ENCODE measurements around the gene PTPN14.

The PTPN14 gene

GRCh38 chr1:214417545-214418210 lies 133.7 kb downstream of the PTPN14 start:
- H3K79me2 ChIP-seq (ENCODE audit: low read length) = no peaks in the 10 kb centered on the region
- H3K4me2 ChIP-seq (ENCODE audit: low read length) = no peak overlapping the region
- no peaks in the 10 kb centered on the region for H4K20me1 ChIP-seq (ENCODE audit: insufficient read depth, low read length)
- H3K4me3 ChIP-seq (ENCODE audit: low read length) = no peak overlapping the region
- no peak overlapping the region; the same call in 1 of the 2 replicates for H2AFZ ChIP-seq (ENCODE audit: low read depth, low read length)
- H3K27me3 ChIP-seq (ENCODE audit: low read depth, low read length) = peaks cover 22% of the 10 kb centered on the region
- H3K27ac ChIP-seq (ENCODE audit: low read length) = no peak overlapping the region
- H3K9me3 ChIP-seq (ENCODE audit: insufficient read depth, low read length) = no peaks in the 10 kb centered on the region
- no peaks in the 10 kb centered on the region for H3K36me3 ChIP-seq (replicated peaks; ENCODE audit: low read depth, low read length)
- no peaks in the 10 kb centered on the region for H3K4me1 ChIP-seq (ENCODE audit: low read length)
- H3K9ac ChIP-seq (ENCODE audit: low read length) = no peak overlapping the region
- no peak for TF ChIP-seq EZH2phosphoT487 (IDR thresholded peaks at IDR 0.05; ENCODE audit: low read depth)
- TF ChIP-seq CTCF (IDR thresholded peaks at IDR 0.05; ENCODE audit: low read depth, low read length) = no peak

- Histone ChIP-seq H3K79me2 (ENCODE audit: low read length) (no peaks in the 10 kb centered on the region), H3K4me2 (ENCODE audit: low read length) (no peak overlapping the region)
Measured at GRCh38 chr1:214416858-214417257, 134.5 kb downstream of the PTPN14 start.

GRCh38 chr1:214416417-214416816 lies 135.0 kb downstream of the PTPN14 start:
- TF ChIP-seq CTCF (IDR thresholded peaks at IDR 0.05; ENCODE audit: low read depth, low read length) = no peak
- TF ChIP-seq EZH2phosphoT487 (IDR thresholded peaks at IDR 0.05; ENCODE audit: low read depth) = no peak
- Histone ChIP-seq H3K27me3 (ENCODE audit: low read depth, low read length) (peaks cover 17% of the 10 kb centered on the region), H3K27ac (ENCODE audit: low read length) (no peak overlapping the region)

More at GRCh38 chr1:214416858-214417257, 134.5 kb downstream of the PTPN14 start:
- Histone ChIP-seq H3K27me3 (ENCODE audit: low read depth, low read length) (peaks cover 21% of the 10 kb centered on the region), H2AFZ (ENCODE audit: low read depth, low read length) (no peak overlapping the region), H3K4me3 (ENCODE audit: low read length) (no peak overlapping the region), H3K27ac (ENCODE audit: low read length) (no peak overlapping the region), H3K9me3 (ENCODE audit: insufficient read depth, low read length) (no peaks in the 10 kb centered on the region), H3K36me3 (replicated peaks; ENCODE audit: low read depth, low read length) (no peaks in the 10 kb centered on the region), H3K9ac (ENCODE audit: low read length) (no peak overlapping the region), H3K4me1 (ENCODE audit: low read length) (no peaks in the 10 kb centered on the region), H4K20me1 (ENCODE audit: insufficient read depth, low read length) (no peaks in the 10 kb centered on the region)
- TF ChIP-seq CTCF (IDR thresholded peaks at IDR 0.05; ENCODE audit: low read depth, low read length) (no peak), EZH2phosphoT487 (IDR thresholded peaks at IDR 0.05; ENCODE audit: low read depth) (no peak)

GRCh38 chr1:214415131-214415530 lies 136.3 kb downstream of the PTPN14 start:
- Histone ChIP-seq H3K4me3 (ENCODE audit: low read length) (no peak overlapping the region), H3K36me3 (replicated peaks; ENCODE audit: low read depth, low read length) (no peaks in the 10 kb centered on the region), H3K9ac (ENCODE audit: low read length) (no peak overlapping the region), H3K4me2 (ENCODE audit: low read length) (no peak overlapping the region), H3K4me1 (ENCODE audit: low read length) (no peaks in the 10 kb centered on the region), H3K79me2 (ENCODE audit: low read length) (no peaks in the 10 kb centered on the region), H3K9me3 (ENCODE audit: insufficient read depth, low read length) (no peaks in the 10 kb centered on the region), H2AFZ (ENCODE audit: low read depth, low read length) (no peak overlapping the region), H4K20me1 (ENCODE audit: insufficient read depth, low read length) (no peaks in the 10 kb centered on the region), H3K27me3 (ENCODE audit: low read depth, low read length) (peaks cover 19% of the 10 kb centered on the region), H3K27ac (ENCODE audit: low read length) (no peak overlapping the region)
- TF ChIP-seq CTCF (IDR thresholded peaks at IDR 0.05; ENCODE audit: low read depth, low read length) (no peak), EZH2phosphoT487 (IDR thresholded peaks at IDR 0.05; ENCODE audit: low read depth) (no peak)

More at GRCh38 chr1:214416417-214416816, 135.0 kb downstream of the PTPN14 start:
- Histone ChIP-seq H3K4me2 (ENCODE audit: low read length) (no peak overlapping the region), H4K20me1 (ENCODE audit: insufficient read depth, low read length) (no peaks in the 10 kb centered on the region), H3K4me3 (ENCODE audit: low read length) (no peak overlapping the region), H3K79me2 (ENCODE audit: low read length) (no peaks in the 10 kb centered on the region), H2AFZ (ENCODE audit: low read depth, low read length) (no peak overlapping the region), H3K4me1 (ENCODE audit: low read length) (no peaks in the 10 kb centered on the region), H3K9me3 (ENCODE audit: insufficient read depth, low read length) (no peaks in the 10 kb centered on the region), H3K36me3 (replicated peaks; ENCODE audit: low read depth, low read length) (no peaks in the 10 kb centered on the region), H3K9ac (ENCODE audit: low read length) (no peak overlapping the region)
